Fibroblast of upper back skin (primary cell): ENCODE data around the gene TNNI3.
A peak's percentile ranks its signal among the peaks of the same experiment; 100 is the strongest.
"Not testable (repeated sequence)": the region's sequence is repeated elsewhere in the genome, so short reads cannot be mapped to it uniquely, and the experiment has no call there.

Experiments used
- DNase-seq: peaks from one replicate; pipeline ENCODE4 v3.0.0-alpha.2; 2013

The TNNI3 gene

GRCh38 chr19:55111238-55111831, 46.2 kb downstream of the TNNI3 start:
- no peak for DNase-seq

GRCh38 chr19:55109527-55110291, 47.8 kb downstream of the TNNI3 start:
- DNase-seq: peak; percentile 30

- not testable (repeated sequence) for DNase-seq
Measured at GRCh38 chr19:55107252-55107651, 50.3 kb downstream of the TNNI3 start.

- DNase-seq: no peak
Measured at GRCh38 chr19:55106591-55106990, 50.9 kb downstream of the TNNI3 start.

GRCh38 chr19:55105237-55105636, 52.3 kb downstream of the TNNI3 start:
- DNase-seq: no peak

GRCh38 chr19:55103190-55103589, 54.3 kb downstream of the TNNI3 start:
- DNase-seq: no peak
